RWPE1 (cell line): Measurements from ENCODE around the gene SMAD4.

ENCODE experiments used
- CTCF ChIA-PET: fragments of 350-600 bp; sonication (Branson Sonifier 250); formaldehyde crosslinking; extraction: SDS; loops from one replicate; lab custom pipeline; 2021; lab: Yijun Ruan, JAX
- POLR2A ChIA-PET: fragments of 400-600 bp; formaldehyde crosslinking; extraction: SDS; loops from one replicate; lab custom pipeline; 2020; ENCODE audit warnings: antibody characterized with exemption; ENCODE audit not compliant: low non-redundant PET; lab: Yijun Ruan, JAX
- DNase-seq: peaks from one replicate; pipeline ENCODE4 v3.0.0; 2012; ENCODE audit warnings: low spot score
- H3K27ac ChIP-seq: fragments of 450-650 bp; 2 replicates; pipeline ENCODE4 v1.5.1; 2017
- TF ChIP-seq, protein P1 (sequence below): fragments of 450-650 bp; conservative IDR thresholded peaks from 2 replicates; pipeline ENCODE4 v1.5.1; 2017; ENCODE audit warnings: low read depth, mild to moderate bottlenecking

Gene SMAD4

DNA sequence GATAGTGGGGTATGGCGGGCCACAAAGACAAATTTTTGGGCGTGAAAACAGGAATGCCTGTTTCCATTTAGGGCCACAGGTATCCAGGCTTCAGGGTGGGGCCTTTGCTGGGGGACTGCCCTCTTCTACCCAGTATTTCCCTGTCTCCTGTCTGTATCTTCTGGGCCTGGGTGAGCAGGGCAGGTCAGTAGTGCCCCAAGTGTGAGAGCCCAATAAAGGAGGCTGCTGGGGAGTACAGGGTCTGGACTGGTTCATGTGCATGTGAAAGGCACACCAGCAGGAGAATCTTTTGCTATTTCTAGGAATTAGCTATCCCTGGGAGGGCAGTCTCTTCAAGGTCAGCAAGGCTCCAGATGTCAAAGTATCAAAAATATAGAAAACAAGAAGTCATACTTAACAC lies 96.0 kb downstream of the SMAD4 start:
- TF ChIP-seq, protein P1, sequence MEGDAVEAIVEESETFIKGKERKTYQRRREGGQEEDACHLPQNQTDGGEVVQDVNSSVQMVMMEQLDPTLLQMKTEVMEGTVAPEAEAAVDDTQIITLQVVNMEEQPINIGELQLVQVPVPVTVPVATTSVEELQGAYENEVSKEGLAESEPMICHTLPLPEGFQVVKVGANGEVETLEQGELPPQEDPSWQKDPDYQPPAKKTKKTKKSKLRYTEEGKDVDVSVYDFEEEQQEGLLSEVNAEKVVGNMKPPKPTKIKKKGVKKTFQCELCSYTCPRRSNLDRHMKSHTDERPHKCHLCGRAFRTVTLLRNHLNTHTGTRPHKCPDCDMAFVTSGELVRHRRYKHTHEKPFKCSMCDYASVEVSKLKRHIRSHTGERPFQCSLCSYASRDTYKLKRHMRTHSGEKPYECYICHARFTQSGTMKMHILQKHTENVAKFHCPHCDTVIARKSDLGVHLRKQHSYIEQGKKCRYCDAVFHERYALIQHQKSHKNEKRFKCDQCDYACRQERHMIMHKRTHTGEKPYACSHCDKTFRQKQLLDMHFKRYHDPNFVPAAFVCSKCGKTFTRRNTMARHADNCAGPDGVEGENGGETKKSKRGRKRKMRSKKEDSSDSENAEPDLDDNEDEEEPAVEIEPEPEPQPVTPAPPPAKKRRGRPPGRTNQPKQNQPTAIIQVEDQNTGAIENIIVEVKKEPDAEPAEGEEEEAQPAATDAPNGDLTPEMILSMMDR, result no peak
- no peak for DNase-seq
- CTCF ChIA-PET, result no interaction called here
- H3K27ac ChIP-seq, result no peak overlapping the region
- POLR2A ChIA-PET, result no interaction called here

DNA sequence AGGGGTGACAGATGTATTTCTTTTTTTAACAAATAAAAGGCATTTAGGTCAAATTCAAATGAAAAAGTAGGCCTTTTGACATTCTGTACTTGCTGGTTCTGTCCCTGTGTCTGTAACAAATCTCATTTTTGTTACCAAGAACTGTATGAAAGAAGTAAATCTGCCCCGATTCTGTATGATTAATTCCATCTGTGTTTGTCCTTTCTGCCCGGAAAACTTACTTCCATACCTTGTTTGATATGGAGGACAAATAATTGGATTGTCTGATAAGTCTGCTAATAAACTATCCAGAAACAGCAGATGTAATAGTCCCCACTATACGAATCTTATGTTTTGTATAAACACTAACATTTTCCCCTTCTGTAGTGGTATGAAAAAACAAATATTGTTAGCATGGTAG lies 97.7 kb downstream of the SMAD4 start:
- no peak for DNase-seq
- CTCF ChIA-PET, result no interaction called here
- TF ChIP-seq, protein P1, result no peak

DNA sequence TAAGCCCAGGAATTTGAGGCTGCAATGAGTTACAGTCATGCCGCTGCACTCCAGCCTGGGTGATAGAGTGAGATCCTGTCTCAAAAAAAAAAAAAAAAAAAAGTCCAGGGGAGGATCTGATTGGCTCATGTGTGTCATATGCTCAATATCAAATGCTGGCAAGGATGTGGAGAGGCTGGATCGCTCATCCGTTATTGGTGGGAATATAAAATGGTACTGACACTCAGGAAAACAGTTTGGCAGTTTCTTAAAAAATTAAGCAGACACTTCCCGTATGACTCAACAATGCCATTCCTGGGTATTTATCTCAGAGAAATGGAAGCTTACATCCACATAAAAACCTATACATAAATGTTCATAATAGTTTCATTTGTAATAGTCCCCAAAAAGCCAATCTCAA lies 98.5 kb downstream of the SMAD4 start:
- TF ChIP-seq, protein P1, result no peak
- ChIA-PET POLR2A (interaction anchor here (0.6 kb wide), 1 partner anchor 68 kb away, joined by 3 read pairs; no protein-coding TSS in a partner anchor), CTCF (no interaction called here)
- no peak for DNase-seq
- H3K27ac ChIP-seq, result no peak overlapping the region

More for the DNA sequence above, 97.7 kb downstream of the SMAD4 start:
- POLR2A ChIA-PET, result interaction anchor here (0.6 kb wide), 1 partner anchor 69 kb away, joined by 3 read pairs; no protein-coding TSS in a partner anchor
- no peak overlapping the region for H3K27ac ChIP-seq

DNA sequence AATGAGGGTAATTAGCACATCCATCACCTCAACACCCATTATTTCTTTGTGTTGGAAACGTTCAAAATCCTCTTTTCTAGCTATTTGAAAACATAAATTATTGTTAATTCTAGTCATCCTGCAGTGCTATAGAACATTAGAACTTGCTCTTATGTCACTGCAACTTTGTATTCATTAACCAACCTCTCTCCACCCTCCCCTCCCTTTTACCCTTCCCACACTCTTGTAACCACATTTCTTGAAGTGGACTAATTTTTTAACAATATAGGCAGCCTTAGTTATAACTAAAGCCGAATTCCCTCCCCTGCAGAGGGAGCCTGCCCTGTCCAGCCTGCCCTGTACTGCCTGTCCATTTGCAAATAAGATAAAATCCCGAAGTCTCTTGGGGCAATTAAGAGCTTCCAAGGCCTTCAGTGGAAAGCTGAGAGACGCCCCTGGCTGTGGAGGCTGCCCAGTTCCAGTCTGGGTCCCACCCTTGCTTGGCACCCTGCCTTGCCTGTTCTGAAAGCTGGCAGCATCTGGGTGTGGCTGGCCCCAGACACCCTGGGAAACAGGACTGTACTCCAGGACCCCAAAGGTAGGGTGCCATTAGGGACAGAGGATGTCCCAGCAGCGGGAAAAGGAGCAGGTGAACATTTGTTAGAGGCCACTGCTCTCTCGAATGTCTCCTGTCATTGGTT lies 102.4 kb downstream of the SMAD4 start:
- no peak for DNase-seq
- ChIA-PET POLR2A (no interaction called here), CTCF (no interaction called here)
- peak overlapping the region; percentile 96 for H3K27ac ChIP-seq
- TF ChIP-seq, protein P1, result no peak

DNA sequence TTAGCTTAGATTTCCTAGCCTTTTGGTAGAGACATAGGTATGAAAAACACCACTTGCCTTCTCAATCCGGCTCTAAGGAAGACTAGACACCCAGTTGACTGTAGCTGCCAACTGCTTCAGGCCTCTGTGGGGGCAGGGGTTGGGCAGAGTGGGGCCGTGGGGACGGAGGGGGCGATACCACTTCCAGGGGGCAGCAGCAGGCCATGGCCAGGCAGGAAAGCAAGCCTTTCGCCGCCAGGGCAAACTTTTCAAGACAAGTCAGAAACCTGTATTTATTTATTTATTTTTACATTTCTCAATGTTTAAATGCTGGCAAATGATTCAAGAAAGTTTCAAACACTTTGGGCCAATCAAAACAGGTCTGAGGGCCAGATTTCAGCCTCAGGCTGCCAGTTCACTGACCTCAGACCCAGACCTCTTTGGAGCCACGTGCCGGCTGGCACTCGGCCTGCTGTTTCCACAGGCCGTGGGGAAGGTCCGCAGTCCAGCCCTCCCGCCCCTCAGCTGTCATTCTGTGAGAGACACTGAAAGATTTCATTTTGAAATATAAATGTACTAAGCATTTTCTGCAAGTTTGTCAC lies 103.7 kb downstream of the SMAD4 start:
- ChIA-PET POLR2A (interaction anchor here (0.7 kb wide), 1 partner anchor 64 kb away, joined by 4 read pairs; the partner anchor contains the start of gene MEX3C), CTCF (interaction anchor here (0.5 kb wide), 1 partner anchor 166 kb away, joined by 4 read pairs; no protein-coding TSS in a partner anchor)
- H3K27ac ChIP-seq, result peak overlapping the region; percentile 96
- no peak for DNase-seq
- TF ChIP-seq, protein P1, result no peak
